ENCODE data around the gene MARK3.

- TF ChIP-seq CTCF (IDR thresholded peaks at IDR 0.05; ENCODE audit: borderline replicate concordance, extremely low read depth, low read length, poor library complexity, severe bottlenecking) (no peak), EZH2 (IDR thresholded peaks at IDR 0.05; ENCODE audit: borderline replicate concordance, low read depth, low read length, severe bottlenecking) (no peak)
These were observed 165.5 kb downstream of the MARK3 start for GRCh38 chr14:103550451-103551337.

All from DND-41 (cell line).